Stimulated activated CD4-positive, alpha-beta T cell treated with anti-CD3 and anti-CD28 coated beads, TNF-alpha, amount 100 ng/mL, for 1 hour (primary cell): Measurements from ENCODE around the gene GRXCR2.
"Not testable (repeated sequence)": the region's sequence is repeated elsewhere in the genome, so short reads cannot be mapped to it uniquely, and the experiment has no call there.

Experiments
- DNase-seq, 3 donors: peaks; one replicate each; pipeline ENCODE4 v3.0.0-alpha.2; 2020; ENCODE audit warnings: low read depth in 3 of 3, low spot score in 1 of 3

Gene GRXCR2

GRCh38 chr5:145836241-145836640, 36.6 kb downstream of the GRXCR2 start:
- DNase-seq, result not testable (repeated sequence)

DNA sequence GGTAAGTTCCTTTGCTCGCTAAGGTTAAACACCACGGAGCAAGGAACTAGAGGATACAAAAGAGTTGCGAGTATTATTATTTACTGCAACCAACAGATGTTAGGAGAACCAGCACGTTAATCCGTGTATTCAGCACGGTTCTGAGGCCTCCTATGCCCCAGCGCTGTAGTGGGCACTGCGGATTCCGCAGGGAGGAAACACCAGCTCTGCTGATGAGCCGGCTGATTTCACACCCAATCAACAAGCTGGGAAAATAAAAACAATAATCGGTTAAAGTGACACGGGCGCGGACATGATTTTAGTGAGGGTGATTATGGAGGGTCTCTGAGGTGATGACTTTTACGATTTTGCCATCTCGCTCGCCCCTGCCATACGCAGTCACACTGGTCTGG, 37.0 kb downstream of the GRXCR2 start:
- DNase-seq, result no peak

DNA sequence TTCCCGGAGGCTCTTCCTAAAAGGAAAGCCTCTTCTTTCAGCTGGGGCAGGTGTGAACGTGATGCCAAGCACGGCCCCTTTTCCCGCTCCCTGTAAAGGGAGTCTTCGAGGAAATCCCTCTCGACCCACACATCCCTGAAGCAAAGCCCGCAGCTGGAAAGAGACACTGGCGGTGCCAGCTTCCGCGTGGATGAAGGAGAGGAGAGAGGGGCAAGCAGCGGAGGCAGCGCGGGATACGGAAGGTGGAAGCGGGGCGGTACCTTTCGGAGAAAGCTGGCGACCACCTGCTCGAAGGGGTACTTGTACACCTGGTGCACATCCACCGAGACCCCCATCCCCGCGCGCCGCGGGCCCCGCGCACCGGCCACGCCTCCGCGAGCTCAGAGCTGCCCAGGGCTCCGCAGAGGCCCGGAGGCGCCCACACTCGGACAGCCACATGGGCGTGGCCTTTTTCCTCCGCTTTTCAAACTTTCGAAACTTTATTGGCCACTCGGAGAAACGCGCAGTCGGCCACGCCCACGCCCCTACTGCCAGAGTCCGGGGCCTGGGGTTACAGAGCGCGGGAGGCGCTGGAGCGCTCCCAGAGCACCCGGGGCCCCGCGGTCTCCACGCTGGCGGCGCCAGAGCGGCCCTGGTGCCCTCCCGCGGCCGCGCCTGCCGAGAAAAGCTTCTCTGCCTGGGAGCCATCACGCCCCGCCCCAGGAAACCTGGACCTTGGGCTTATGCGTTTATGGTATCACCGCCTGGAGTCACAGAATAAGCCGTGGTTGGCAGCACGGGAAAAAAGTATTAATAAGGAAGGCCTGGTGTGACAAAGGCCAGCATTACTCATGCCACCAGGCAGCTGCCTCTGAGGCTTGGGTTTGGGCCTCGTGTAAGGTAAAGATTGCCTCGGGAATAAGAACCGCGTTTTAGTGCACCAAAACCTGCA, 37.6 kb downstream of the GRXCR2 start, which contains the start of gene PRELID2:
TSS of gene PRELID2 (minus strand) at position 426 of the 931 bp plus-strand sequence. CDS start at position 335, 91 bp downstream.
- peak in 1 of 3 donors; percentile 15 for DNase-seq

DNA sequence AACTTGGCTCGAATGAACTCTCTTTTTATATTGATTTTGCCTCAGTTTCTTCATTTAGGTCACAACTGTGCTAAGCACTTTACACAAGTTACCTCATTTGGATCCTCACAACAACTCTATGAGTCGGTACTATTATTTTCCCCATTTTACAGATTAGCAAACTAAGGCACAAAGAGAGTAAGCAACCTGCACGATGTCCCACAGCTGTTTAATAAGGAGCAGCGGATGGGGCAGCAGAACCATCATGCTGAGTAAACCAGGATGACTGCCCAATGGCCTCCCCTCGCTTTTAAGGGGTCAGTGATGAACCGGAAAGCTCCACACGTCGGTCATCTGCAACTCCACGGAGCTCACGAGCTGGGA, 38.3 kb downstream of the GRXCR2 start:
- no peak for DNase-seq

DNA sequence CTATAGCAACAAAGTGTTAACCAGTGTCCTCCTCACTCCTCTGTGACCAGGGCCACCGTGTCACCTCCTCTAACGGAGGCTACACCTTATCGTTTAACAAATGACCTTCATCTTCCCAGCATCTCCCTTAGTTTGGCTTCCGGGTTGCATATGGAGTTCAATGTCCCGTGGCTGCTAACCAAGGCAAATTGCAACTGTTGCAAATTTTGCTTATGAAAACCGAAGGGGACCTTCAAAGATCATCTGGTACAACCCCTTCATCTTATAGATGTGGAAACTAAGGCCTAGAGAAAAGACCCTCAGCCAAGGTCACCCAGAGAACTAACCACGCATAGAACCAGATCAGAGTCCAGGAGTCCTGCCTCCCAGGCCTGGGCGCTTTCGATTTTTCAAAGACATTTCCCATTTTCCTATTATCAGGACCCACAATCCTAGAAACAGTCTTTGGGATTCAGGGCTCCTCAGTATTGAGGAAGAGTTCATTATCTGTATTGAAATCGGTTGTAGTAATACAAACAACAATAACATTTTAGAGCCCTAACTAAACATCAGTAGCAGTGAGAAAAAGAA, 39.1 kb downstream of the GRXCR2 start:
- DNase-seq, result no peak

DNA sequence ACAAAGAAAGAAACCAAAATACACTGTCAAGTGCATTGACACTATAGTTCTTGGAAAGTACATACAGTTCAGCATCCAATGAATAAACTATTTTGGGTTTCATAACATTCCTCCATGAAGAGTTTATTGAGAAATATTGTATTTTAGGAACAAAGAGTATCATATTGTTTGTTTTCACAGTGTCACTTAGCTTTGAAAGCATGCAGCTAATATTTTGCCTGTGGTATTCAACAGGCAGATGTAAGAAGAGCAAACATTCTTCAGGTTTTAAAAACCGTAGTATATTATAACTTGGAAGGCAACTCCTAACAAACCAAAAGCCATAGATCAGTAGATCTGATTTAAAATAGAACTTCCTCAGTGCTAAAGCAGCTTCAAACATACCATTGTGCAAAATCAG, 42.2 kb downstream of the GRXCR2 start:
- no peak for DNase-seq

- DNase-seq, result no peak
These were observed 43.0 kb downstream of the GRXCR2 start for GRCh38 chr5:145829708-145830361.

DNA sequence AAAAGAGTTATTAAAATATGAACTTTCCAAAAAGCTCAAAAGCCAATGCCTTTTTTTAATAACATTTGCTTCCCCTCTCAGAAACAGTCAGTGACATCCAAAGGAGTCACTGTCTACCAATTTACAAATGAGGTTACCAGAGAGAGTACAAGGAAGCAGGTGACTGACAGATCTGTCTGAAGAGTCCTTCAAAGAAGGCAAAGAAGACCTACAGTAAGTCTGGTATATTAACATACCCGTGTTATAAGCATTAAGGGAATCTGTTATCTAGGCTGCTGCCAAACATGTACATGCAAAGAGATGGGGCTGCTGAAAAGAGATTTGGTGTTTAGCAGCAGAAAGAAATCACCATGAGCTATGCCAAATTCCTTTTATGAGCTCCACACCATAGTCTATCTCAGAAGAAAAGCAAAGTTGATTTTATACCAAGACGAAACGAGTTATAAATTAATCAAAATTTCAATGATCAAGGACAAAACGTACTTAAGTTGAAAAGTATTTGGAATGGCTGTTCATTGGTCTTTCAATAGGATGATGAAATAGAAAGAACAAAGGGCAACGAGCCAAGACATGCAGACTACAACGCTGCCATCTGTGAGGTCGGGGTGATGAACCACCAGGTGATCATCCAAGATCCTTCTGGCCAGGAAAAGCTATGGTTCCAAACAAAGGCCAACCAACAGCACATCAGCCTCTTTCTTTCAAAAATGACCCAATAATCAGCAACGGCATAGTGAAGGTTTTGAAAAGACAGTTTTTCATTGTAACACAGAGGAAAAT, 45.7 kb downstream of the GRXCR2 start:
- no peak for DNase-seq

DNA sequence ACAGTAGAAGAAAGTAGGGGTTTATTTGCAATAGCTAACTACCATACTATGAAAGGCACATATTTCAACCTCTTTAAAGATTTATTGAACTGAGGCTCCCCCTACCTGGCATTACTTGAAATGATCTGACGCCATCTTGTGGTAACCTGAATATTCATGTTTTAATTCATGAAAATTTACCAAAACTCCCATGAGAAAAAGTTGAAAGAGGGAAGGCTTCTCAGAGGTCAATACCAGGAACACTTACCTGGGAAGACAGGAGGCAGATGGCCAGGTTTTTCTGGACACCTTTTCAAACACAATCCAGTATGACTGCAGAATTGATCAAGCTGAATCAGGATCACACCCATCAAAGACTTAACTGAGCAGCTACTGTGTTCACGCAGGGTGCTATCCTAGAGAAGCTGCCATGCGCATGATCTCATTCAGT, 47.0 kb downstream of the GRXCR2 start:
- DNase-seq, result no peak

- DNase-seq, result no peak
These were observed 48.8 kb downstream of the GRXCR2 start for GRCh38 chr5:145824040-145824439.

DNA sequence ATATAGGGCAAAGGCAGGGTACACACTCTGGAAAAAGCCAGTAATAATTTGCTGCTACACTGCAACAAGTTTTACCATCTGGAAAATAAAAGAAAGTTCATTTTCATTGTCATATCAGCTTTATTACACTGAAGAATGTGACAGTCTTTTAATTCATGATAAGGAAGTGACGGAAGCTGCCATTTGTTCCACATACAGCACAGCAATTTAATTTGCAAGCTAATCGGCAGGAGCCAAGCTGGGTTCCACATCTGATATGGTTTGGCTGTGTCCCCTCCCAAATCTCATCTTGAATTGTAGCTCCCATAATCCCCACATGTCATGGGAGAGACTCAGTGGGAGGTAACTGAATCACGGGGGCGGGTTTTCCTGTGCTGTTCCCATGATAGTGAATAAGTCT, 54.2 kb downstream of the GRXCR2 start:
- no peak for DNase-seq

DNA sequence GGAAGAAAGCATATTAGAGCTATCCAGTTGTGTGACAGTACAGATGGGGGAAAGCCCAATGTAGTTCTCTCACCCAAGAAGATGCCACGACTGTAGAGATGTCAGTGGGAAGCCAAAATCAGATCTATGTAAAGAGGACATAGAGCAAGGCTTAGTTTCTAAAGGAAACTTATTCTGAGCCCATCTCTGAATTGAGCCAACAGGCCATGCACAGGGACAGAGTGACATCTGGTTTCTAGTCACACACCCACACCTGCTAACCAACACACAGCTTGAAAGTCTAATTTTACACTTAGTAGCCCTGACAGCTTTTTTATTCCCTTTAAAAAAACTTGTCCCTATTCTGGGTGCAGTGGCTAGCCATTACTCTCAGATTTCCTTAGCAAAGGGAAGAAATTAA, 59.9 kb downstream of the GRXCR2 start:
- no peak for DNase-seq

DNA sequence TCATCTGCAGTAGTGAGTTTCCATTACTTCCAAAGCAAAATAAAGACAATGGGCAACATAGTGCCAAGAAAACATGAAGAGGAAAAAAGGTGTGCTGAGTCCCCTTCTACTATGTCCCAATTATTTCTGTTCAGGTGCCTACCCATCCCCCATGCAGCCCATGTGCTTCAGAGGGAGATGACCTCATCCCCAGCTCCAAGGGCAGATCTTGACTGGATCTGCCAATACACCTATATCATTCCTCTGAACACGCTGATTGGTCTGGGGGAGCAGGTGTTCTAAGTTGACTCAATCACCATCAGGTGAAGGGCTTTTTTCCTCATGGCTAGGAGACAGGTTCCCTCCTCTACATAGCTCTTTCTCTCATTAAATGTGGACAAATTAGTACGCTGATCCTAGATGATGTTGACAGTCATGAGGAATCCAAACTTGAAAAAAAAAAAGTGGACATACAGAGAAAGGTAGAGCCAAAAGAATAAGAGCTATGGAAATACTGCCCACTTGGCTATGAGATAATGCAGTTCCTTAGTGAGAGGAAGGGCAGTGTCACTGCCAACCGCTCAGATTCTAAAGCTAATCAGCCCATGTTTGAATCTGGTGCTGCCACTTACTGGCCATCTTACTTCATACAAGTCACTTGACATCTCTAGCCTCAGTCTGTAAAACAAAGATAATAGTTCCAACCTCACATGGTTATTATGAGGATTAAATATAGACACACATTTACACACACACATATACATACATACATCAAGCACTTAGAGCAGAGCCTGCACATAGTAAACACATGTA, 60.8 kb downstream of the GRXCR2 start:
- DNase-seq, result no peak
